Transverse colon (tissue), 3 donors: ENCODE results near the gene SULF2.

Experiments
- EP300 ChIP-seq: sonication (generic); formaldehyde crosslinking; IDR thresholded peaks from one replicate; pipeline ENCODE4 v1.6.1; 2017; ENCODE audit warnings: antibody characterized with exemption, low read depth
- POLR2A ChIP-seq: fragments of 450-650 bp; IDR thresholded peaks from one replicate; pipeline ENCODE4 v1.6.1; 2016; ENCODE audit warnings: antibody characterized with exemption, mild to moderate bottlenecking, moderate library complexity
- TF ChIP-seq, protein P1 (sequence below), 5 experiments: fragments of 200-600 bp in 3 of 5; fragments of 450-650 bp in 2 of 5; sonication (generic) in 3 of 5; IDR thresholded peaks; 1 replicate in 2 of 5; 2 replicates in 3 of 5; pipeline ENCODE4 v1.5.1; 2016 to 2017; ENCODE audit warnings: antibody characterized with exemption in 5 of 5, inconsistent platforms in 3 of 5, mild to moderate bottlenecking in 2 of 5, moderate library complexity in 1 of 5

DNA sequence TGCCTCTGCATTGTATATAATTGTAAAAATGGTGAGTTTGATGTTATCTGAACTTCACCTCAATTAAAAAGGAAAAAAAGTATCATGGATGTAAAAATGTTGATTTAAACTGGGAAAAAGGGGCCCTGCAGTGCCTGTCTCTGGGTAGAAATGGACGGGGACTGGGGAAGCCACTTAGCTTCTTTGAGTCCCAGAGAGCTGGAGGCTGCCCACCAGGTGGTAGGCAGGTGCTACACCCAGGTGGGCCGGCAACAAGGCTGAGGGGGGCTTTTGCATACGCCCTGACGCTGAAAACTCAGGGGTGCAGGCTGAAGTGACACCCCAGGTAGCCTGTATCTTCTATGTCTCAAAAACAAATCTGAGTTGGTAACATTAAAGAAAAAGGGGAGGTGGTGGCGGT is 118.2 kb downstream of the SULF2 start:
- TF ChIP-seq, protein P1, sequence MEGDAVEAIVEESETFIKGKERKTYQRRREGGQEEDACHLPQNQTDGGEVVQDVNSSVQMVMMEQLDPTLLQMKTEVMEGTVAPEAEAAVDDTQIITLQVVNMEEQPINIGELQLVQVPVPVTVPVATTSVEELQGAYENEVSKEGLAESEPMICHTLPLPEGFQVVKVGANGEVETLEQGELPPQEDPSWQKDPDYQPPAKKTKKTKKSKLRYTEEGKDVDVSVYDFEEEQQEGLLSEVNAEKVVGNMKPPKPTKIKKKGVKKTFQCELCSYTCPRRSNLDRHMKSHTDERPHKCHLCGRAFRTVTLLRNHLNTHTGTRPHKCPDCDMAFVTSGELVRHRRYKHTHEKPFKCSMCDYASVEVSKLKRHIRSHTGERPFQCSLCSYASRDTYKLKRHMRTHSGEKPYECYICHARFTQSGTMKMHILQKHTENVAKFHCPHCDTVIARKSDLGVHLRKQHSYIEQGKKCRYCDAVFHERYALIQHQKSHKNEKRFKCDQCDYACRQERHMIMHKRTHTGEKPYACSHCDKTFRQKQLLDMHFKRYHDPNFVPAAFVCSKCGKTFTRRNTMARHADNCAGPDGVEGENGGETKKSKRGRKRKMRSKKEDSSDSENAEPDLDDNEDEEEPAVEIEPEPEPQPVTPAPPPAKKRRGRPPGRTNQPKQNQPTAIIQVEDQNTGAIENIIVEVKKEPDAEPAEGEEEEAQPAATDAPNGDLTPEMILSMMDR (IDR thresholded peaks at IDR 0.05), result no peak
- no peak for TF ChIP-seq POLR2A
- no peak for TF ChIP-seq EP300
